Measurements from ENCODE around the gene GRID1.

GRID1 gene

GRCh38 chr10:86065711-86066251, 300.8 kb downstream of the GRID1 start:
- DNase-seq (ENCODE audit: low spot score): no peak
- no peak for TF ChIP-seq CTCF (IDR thresholded peaks at IDR 0.05; ENCODE audit: extremely low read depth, insufficient read depth, missing control alignments)
- in situ Hi-C loops (cut with MboI; ENCODE audit: low pct_unique_long_range_greater_than_20kb, low sequenced_read_pairs, unreplicated experiment): no loop called here

GRCh38 chr10:86064931-86065662, 301.5 kb downstream of the GRID1 start:
- in situ Hi-C loops (cut with MboI; ENCODE audit: low pct_unique_long_range_greater_than_20kb, low sequenced_read_pairs, unreplicated experiment): no loop called here
- no peak for TF ChIP-seq CTCF (IDR thresholded peaks at IDR 0.05; ENCODE audit: extremely low read depth, insufficient read depth, missing control alignments)
- no peak for DNase-seq (ENCODE audit: low spot score)

- no peak for DNase-seq (ENCODE audit: low spot score)
- TF ChIP-seq CTCF (IDR thresholded peaks at IDR 0.05; ENCODE audit: extremely low read depth, insufficient read depth, missing control alignments): no peak
- in situ Hi-C loops (cut with MboI; ENCODE audit: low pct_unique_long_range_greater_than_20kb, low sequenced_read_pairs, unreplicated experiment): no loop called here
Observed at GRCh38 chr10:86064219-86064618, 302.4 kb downstream of the GRID1 start.

GRCh38 chr10:86063341-86063740, 303.3 kb downstream of the GRID1 start:
- no peak for TF ChIP-seq CTCF (IDR thresholded peaks at IDR 0.05; ENCODE audit: extremely low read depth, insufficient read depth, missing control alignments)
- in situ Hi-C loops (cut with MboI; ENCODE audit: low pct_unique_long_range_greater_than_20kb, low sequenced_read_pairs, unreplicated experiment): no loop called here
- no peak for DNase-seq (ENCODE audit: low spot score)

GRCh38 chr10:86062647-86063145, 303.9 kb downstream of the GRID1 start:
- in situ Hi-C loops (cut with MboI; ENCODE audit: low pct_unique_long_range_greater_than_20kb, low sequenced_read_pairs, unreplicated experiment): no loop called here
- no peak for DNase-seq (ENCODE audit: low spot score)
- no peak for TF ChIP-seq CTCF (IDR thresholded peaks at IDR 0.05; ENCODE audit: extremely low read depth, insufficient read depth, missing control alignments)

GRCh38 chr10:86062198-86062550, 304.4 kb downstream of the GRID1 start:
- DNase-seq (ENCODE audit: low spot score): no peak
- in situ Hi-C loops (cut with MboI; ENCODE audit: low pct_unique_long_range_greater_than_20kb, low sequenced_read_pairs, unreplicated experiment): no loop called here
- TF ChIP-seq CTCF (IDR thresholded peaks at IDR 0.05; ENCODE audit: extremely low read depth, insufficient read depth, missing control alignments): no peak
